ENCODE data around the gene ETS1. TPM values are rescaled to one million over a fixed set of nuclear protein-coding genes. Genes with fewer than 3 reads are reported as not detected.

ETS1 gene
- total RNA-seq, 4 donors from 2014 or later: 72.4 to 211 (median 165) TPM

- no peak for DNase-seq (ENCODE audit: low spot score)
- no peak for ATAC-seq (ENCODE audit: low FRiP score)
- TF ChIP-seq CTCF (IDR thresholded peaks at IDR 0.05): no peak
Measured at GRCh38 chr11:128546916-128547315, 40.4 kb downstream of the ETS1 start.

GRCh38 chr11:128544471-128545051 is 42.8 kb downstream of the ETS1 start:
- no peak for DNase-seq (ENCODE audit: low spot score)
- TF ChIP-seq CTCF (IDR thresholded peaks at IDR 0.05): no peak
- no peak for ATAC-seq (ENCODE audit: low FRiP score)

- DNase-seq (ENCODE audit: low spot score) (no peak), ATAC-seq (ENCODE audit: low FRiP score) (no peak)
- no peak for TF ChIP-seq CTCF (IDR thresholded peaks at IDR 0.05)
Measured at GRCh38 chr11:128540469-128540868, 46.9 kb downstream of the ETS1 start.

- ATAC-seq (ENCODE audit: low FRiP score): no peak
- no peak for TF ChIP-seq CTCF (IDR thresholded peaks at IDR 0.05)
- no peak for DNase-seq (ENCODE audit: low spot score)
Measured at GRCh38 chr11:128536506-128536905, 50.9 kb downstream of the ETS1 start.

- no peak for DNase-seq (ENCODE audit: low spot score)
- TF ChIP-seq CTCF (IDR thresholded peaks at IDR 0.05): no peak
- ATAC-seq (ENCODE audit: low FRiP score): no peak
Measured at GRCh38 chr11:128535468-128536457, 51.6 kb downstream of the ETS1 start.

- ATAC-seq (ENCODE audit: low FRiP score) (no peak), DNase-seq (ENCODE audit: low spot score) (no peak)
- no peak for TF ChIP-seq CTCF (IDR thresholded peaks at IDR 0.05)
Measured at GRCh38 chr11:128533472-128533871, 53.9 kb downstream of the ETS1 start.
